ENCODE measurements around the gene MAPKAP1.

Gene MAPKAP1

DNA sequence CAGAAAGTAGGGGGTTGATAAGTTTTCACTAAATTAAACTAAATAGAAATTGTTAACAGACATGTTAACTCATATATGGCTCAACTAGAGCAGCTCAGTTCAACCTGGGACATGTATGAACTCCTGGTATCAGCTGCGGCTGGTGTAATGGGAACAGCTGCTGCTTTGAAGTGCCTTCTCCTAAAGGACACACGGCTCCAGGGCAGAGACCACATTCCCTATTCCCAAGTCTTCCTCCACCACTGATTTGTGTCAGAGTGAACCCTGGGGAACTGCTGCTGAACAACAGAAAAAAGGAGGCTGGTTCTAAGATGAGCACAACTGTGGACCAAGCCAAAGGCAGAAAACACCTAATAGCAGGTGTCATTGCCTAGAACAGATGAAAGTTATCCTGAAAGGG is 71.1 kb downstream of the MAPKAP1 start:
- DNase-seq (ENCODE audit: low spot score): no peak
- no peak overlapping the region for H3K27ac ChIP-seq
- TF ChIP-seq, protein P1, sequence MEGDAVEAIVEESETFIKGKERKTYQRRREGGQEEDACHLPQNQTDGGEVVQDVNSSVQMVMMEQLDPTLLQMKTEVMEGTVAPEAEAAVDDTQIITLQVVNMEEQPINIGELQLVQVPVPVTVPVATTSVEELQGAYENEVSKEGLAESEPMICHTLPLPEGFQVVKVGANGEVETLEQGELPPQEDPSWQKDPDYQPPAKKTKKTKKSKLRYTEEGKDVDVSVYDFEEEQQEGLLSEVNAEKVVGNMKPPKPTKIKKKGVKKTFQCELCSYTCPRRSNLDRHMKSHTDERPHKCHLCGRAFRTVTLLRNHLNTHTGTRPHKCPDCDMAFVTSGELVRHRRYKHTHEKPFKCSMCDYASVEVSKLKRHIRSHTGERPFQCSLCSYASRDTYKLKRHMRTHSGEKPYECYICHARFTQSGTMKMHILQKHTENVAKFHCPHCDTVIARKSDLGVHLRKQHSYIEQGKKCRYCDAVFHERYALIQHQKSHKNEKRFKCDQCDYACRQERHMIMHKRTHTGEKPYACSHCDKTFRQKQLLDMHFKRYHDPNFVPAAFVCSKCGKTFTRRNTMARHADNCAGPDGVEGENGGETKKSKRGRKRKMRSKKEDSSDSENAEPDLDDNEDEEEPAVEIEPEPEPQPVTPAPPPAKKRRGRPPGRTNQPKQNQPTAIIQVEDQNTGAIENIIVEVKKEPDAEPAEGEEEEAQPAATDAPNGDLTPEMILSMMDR (conservative IDR thresholded peaks at IDR 0.05; ENCODE audit: low read depth): no peak
- ChIA-PET POLR2A (ENCODE audit: low non-redundant PET) (no interaction called here), CTCF (interaction anchor here (0.6 to 0.7 kb wide), 2 partner anchors 29 to 1492 kb away, joined by 3 to 5 read pairs; no protein-coding TSS in a partner anchor)

DNA sequence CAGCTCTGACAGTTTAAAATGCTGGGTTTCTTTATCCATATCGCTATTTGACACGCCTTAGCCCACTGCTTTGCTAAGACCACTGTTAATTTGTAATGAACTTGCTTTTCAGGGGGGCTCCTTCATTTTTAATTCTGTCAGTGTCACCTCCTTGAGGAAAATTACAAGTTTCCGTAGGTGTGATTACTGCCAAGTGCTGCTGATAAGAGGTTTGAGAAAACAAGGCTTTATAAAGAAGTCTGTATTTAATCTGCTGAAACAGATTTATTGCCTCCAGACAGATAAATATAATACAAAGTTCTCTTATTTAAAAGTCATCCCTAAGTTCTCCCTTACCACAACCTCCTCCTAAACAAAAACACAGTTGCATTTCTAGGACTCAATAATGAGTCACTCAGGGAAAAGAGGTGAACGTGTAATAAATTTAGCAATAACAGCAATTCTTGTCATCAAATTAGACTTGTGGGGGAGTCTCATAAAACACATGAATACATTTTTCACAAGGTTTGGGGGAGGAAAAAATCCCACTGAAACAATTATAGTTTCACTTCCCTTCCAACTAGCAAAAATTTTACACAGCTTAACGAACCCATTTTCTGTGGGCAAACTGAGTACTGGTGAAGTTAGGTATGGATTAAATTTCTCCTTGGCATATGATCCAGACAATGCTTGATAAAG is 72.8 kb downstream of the MAPKAP1 start:
- no peak overlapping the region for H3K27ac ChIP-seq

DNA sequence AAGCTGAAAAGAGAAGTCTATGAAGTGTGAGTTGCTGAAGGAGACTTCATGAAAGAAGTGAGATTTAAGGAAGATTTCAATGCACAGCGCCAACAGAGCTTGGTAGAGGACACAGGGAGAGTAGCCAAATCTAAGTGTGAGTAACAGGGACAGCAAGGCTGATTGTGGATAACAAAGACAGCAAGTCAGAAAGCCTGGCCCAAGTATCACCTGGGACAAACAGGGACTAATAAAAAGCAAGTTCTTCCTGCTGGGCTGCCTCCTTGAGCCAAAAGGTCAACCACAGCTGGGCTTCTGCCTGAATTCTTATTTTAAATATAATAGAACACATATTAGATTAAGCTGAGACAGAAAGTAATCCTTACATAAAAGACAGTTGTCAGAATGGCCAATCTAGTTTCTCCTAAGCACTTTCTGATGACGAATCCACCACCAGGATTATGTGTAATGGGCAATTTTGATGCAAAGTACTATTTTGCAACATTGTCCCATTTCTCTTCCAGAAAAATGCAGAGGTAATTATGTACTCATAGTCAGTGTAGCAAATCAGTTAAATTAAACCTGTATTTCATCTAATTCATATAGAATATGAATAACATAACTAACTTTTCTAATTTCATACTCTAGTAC is 73.8 kb downstream of the MAPKAP1 start:
- H3K27ac ChIP-seq: no peak overlapping the region
- peak; percentile 38 for DNase-seq (ENCODE audit: low spot score)
- POLR2A ChIA-PET (ENCODE audit: low non-redundant PET): no interaction called here
- TF ChIP-seq, protein P1 (conservative IDR thresholded peaks at IDR 0.05; ENCODE audit: low read depth): no peak
- CTCF ChIA-PET: interaction anchor here (0.6 kb wide), 2 partner anchors 27 to 66 kb away, joined by 3 to 4 read pairs; no protein-coding TSS in a partner anchor

More for the DNA sequence above, 72.8 kb downstream of the MAPKAP1 start:
- ChIA-PET POLR2A (ENCODE audit: low non-redundant PET) (no interaction called here), CTCF (interaction anchor here (0.6 kb wide), 2 partner anchors 67 to 717 kb away, joined by 3 read pairs; no protein-coding TSS in a partner anchor)
- TF ChIP-seq, protein P1 (conservative IDR thresholded peaks at IDR 0.05; ENCODE audit: low read depth): no peak
- peak; percentile 23 for DNase-seq (ENCODE audit: low spot score)

DNA sequence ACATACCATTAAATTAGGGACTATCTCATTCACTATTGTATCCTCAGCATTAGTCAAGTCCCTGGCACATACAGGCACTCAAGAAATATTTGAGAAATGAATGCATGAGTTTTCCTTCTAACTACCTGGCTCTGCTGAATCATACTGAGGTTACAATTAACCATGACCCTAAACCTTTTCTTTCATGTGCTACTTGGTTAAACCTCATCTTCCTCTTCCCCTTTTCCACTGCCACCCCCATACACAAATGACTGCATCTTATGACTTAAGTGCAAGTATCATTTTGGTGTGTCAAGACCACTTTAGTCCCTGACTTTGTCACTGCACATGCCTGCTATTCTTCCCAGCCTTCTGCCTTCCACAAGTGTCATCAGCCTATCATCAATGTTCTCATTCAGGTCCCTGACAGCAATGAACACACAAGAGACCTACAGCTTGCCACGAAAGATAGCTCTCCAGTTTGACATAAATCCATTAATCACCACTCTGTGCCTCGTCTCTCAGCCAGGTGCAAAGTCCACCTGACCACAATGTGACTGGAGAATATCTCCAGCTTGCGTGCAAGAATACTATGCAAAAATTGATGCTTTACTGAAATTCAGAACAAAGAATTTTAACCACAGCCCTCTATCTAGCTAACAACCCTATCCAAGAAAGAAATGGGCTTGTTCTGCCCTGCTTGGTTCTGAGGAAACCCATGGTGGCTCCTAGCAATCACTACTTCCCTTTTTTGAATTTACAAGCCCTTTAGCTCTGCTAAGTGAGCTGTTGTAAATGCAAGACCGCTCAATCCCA is 74.5 kb downstream of the MAPKAP1 start:
- H3K27ac ChIP-seq: no peak overlapping the region
- peak; percentile 73 for DNase-seq (ENCODE audit: low spot score)
- POLR2A ChIA-PET (ENCODE audit: low non-redundant PET): no interaction called here
- CTCF ChIA-PET: interaction anchor here (0.6 kb wide), 1 partner anchor 28 kb away, joined by 4 read pairs; no protein-coding TSS in a partner anchor
- TF ChIP-seq, protein P1 (conservative IDR thresholded peaks at IDR 0.05; ENCODE audit: low read depth): no peak

DNA sequence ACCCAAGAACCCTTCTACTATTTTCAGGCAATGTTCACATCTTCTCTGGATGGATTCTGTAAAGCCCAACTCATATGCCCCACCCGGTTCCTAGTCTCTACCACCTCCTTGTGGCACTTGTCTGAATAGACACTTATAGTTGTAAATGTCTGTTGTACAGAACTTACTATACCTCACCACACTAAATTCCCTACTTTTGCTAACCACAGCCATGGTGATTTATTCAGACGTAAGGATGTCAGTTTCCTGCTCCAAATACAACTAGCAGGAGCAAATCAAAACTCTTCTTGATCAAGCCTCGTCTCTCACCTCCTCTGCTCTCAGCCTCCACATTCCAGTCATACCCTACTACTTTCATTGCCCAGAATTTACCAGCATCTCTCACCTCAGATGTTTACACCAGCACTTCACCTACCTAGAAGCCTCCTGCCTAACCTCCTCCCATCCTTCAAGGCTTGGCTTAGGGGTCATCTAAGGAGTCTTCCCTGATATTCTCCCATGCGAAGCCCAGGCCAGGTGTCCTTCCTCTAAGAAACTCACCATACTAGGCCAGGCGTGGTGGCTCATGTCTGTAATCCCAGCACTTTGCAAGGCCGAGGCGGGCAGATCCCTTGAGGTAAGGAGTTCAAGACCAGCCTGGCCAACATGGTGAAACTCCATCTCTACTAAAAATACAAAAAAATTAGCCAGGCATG is 75.5 kb downstream of the MAPKAP1 start:
- no peak overlapping the region for H3K27ac ChIP-seq
- ChIA-PET CTCF (interaction anchor here (0.6 kb wide), 1 partner anchor 1261 kb away, joined by 3 read pairs; no protein-coding TSS in a partner anchor), POLR2A (ENCODE audit: low non-redundant PET) (no interaction called here)
- TF ChIP-seq, protein P1 (conservative IDR thresholded peaks at IDR 0.05; ENCODE audit: low read depth): no peak; the same call in 1 of the 2 replicates
- peak; percentile 26 for DNase-seq (ENCODE audit: low spot score)

Data from RWPE1 (cell line).